Fibroblast of the aortic adventitia (primary cell): ENCODE results near the gene TICRR. TPM values are rescaled to one million over a fixed set of nuclear protein-coding genes. Genes with fewer than 3 reads are reported as not detected.

ENCODE experiments used
- DNase-seq: peaks from one replicate; pipeline ENCODE4 v3.0.0-alpha.2; 2010; ENCODE audit warnings: low read depth
- H3K4me3 ChIP-seq: 2 replicates; pipeline ENCODE4 v1.5.1; 2011; ENCODE audit warnings: low read depth, mild to moderate bottlenecking, control low read depth, low read length, moderate library complexity
- CTCF ChIP-seq: IDR thresholded peaks from 2 replicates; pipeline ENCODE4 v1.5.1; 2011; ENCODE audit warnings: mild to moderate bottlenecking, low read length, control low read depth, inconsistent platforms; ENCODE audit not compliant: insufficient read depth
- total RNA-seq: library from RNA; depleted of rRNA; stranded (reverse); fragments of >200 nt; gene quantifications from 2 replicates; pipeline ENCODE4 v1.2.3, GENCODE V29; 2012; ENCODE audit warnings: low replicate concordance

Gene TICRR
- total RNA-seq, 1 donor = 8.8 TPM

GRCh38 chr15:89625716-89626115, 50.4 kb downstream of the TICRR start:
- no peak for DNase-seq
- no peak for TF ChIP-seq CTCF
- no peak overlapping the region for H3K4me3 ChIP-seq

GRCh38 chr15:89627256-89627970, 52.1 kb downstream of the TICRR start:
- H3K4me3 ChIP-seq = no peak overlapping the region
- no peak for DNase-seq
- no peak for TF ChIP-seq CTCF

- TF ChIP-seq CTCF = no peak
- DNase-seq = no peak
- no peak overlapping the region for H3K4me3 ChIP-seq
Observed at GRCh38 chr15:89628301-89628700, 53.0 kb downstream of the TICRR start.

- TF ChIP-seq CTCF = no peak
- H3K4me3 ChIP-seq = no peak overlapping the region
- DNase-seq = no peak
Observed at GRCh38 chr15:89628806-89629715, 53.8 kb downstream of the TICRR start.

- no peak overlapping the region for H3K4me3 ChIP-seq
- DNase-seq = no peak
- no peak for TF ChIP-seq CTCF
Observed at GRCh38 chr15:89629829-89630228, 54.6 kb downstream of the TICRR start.

- TF ChIP-seq CTCF = no peak
- H3K4me3 ChIP-seq = no peak overlapping the region
- DNase-seq = no peak
Observed at GRCh38 chr15:89630260-89630659, 55.0 kb downstream of the TICRR start.
